ENCODE results near the gene DYSF.
A peak's percentile ranks its signal among the peaks of the same experiment; 100 is the strongest.

Gene DYSF

DNA sequence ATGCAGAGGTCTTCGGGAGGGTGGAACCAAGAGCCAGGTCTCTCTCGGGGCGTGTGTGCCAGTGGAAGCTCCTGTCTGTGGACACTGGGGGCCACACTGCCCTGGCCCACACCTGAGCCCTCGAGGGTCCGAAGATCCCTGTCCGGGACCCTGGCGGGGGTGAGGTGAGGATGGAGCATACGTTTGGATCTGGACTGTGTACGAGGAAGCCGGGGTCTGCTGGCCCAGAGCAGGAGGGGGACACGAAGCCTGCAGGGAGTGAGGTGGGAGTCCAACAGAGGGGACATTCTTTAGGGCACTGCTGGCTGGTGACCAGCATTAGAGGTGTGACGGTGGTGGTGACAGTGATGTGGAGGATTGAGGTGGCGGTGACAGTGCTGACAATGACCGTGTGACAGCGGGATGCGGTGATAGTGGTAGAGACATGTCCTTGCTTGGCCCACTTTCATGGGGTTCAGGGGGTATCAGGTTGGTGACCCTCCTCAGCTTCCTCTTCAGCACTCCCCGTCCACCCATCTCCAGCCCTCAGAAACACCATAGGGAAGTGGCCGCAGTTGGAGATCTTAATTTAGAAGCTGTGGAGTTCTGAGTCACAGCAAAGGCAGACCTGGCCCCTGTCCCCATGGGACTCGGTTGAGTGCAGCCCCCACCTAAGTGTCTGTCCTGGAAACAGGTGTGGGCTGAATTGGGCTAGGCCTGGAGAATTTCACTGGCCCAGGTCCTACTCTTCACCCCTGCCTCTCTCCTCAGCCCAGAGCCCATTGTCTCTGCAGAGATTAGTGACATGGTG is 252.0 kb downstream of the DYSF start:
- intact Hi-C loops (cut with DNase I) = no loop called here
- peak in 2 of 10 donors; percentile 52 to 70 for DNase-seq

DNA sequence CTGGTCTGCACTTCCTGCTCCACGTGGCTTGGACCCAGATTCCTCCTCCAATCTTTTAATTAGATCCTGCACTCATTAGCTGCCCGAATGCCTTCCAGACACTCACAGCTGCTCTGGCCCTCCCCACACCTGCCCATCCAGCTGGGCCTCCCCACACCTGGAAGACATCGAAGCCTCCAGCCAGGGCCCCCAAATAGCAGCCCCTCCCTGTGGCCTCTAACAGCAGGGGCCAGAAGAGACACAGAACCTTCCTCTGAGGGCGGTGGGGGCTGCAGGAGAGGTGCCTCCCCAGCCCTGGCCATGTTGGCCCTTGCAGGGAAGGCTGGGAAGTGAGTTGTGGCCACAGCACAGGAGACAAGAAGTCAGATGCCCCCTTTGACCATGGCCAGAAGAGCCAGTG is 252.8 kb downstream of the DYSF start:
- intact Hi-C loops (cut with DNase I) = no loop called here
- DNase-seq = peak in 2 of 10 donors; percentile 48 to 54

DNA sequence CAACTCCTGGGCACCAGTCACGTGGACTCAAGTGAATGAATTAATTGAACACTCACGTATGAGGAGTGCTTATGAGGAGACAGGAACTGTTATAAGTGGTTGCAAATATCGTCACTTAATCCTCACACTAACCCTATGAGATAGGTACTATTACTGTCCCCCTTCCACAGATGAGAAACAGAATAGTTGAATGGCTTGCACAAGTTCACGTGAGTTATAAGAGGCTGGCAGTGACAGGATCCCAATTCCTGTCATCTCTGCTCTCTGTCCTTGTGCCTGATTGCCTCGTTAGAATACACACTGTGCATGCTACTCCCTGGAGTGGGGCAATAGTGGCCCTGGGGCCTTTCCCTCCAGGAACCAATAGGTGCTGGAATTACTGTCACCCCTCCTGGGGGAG is 253.5 kb downstream of the DYSF start:
- intact Hi-C loops (cut with DNase I) = no loop called here
- peak in 1 of 10 donors; percentile 18 for DNase-seq

GRCh38 chr2:71710367-71711132 is 257.2 kb downstream of the DYSF start:
- intact Hi-C loops (cut with DNase I) = no loop called here
- peak in 1 of 10 donors; percentile 50 for DNase-seq

GRCh38 chr2:71711133-71711855 is 257.9 kb downstream of the DYSF start:
- intact Hi-C loops (cut with DNase I) = no loop called here
- peak in 1 of 10 donors; percentile 29 for DNase-seq

GRCh38 chr2:71712158-71712818 is 258.9 kb downstream of the DYSF start:
- peak in 2 of 10 donors; percentile 46 to 79 for DNase-seq
- intact Hi-C loops (cut with DNase I) = no loop called here

DNA sequence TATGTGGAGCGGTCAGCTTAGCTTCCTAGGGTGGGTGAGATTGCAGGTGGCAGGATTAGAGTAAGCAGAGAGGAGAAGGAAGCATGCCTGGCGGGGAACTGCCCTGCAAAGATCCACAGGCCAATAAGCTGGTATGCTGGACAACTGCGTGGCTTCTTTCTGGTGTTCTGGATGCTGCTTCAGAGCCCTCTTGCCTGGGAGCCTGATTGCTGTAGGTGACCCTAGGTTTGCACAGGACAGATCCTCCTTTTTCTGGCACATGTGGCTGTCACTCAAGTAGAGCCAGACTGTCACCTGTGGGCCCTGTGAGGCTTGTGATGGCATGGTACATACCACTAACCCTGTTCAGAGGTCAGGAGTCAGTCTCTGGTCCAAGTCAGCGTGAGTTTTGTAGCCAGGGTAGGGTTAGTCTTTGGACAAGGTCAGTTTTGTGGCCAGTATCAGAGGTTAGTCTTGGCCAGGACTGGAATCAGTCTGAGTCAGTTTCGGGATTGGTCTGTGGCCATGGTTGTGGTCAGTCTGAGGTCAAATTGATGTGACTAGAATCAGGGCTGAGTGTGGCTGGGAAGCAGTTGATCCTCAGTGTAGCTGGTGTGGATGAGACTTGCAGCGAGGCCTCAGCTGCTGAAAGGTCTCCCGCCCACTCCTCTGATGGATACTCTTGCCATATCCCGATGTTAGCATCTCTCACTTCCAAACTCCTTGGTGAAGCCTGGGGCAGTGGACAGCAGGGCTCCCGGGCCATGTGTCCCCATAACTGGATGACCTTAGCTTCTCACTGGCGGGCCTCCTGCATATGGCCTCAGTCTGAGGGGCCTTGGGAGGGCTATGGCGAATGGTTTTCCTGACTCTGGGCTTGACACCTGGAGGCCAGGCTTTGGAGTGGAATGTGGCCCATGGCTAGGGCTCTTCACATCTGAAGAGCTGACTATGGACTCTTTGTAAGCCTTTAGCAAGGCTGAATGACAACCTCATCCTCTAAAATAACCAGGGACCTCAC is 260.5 kb downstream of the DYSF start:
- intact Hi-C loops (cut with DNase I) = no loop called here
- peak in 2 of 10 donors; percentile 18 to 51 for DNase-seq

DNA sequence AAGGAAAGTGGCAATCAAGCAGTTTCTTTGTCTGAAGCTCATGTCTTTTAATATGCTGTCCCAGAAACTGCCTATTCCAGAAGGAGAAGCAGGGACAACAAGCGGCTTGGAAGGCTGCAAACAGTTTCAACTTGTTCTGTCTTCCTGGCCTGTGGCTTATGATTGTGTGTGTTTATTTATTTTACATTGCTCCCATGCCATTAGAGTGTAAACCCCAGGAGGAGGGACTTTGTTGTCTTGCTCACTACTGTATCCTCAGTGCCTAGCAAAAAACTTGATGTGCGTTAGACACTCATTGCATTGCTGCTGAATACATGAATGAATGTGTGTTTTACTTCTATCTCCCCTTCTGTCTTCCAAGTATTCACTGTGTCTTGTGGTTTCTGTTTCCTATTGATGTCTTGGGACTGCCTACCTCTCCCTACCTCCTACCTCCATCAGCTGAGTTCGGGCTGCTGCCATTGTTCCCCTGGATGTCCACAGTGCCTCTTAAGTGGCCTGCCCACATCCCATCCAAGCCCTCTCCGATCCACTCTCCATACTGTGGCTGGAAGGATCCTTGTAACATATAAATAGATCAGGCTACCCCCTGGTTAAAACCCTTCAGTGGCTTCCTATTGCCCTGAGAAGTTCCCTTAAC is 261.4 kb downstream of the DYSF start:
- intact Hi-C loops (cut with DNase I) = no loop called here
- DNase-seq = peak in 1 of 10 donors; percentile 18

- intact Hi-C loops (cut with DNase I) = no loop called here
- no peak for DNase-seq
Observed at GRCh38 chr2:71715241-71715750, 261.9 kb downstream of the DYSF start.

DNA sequence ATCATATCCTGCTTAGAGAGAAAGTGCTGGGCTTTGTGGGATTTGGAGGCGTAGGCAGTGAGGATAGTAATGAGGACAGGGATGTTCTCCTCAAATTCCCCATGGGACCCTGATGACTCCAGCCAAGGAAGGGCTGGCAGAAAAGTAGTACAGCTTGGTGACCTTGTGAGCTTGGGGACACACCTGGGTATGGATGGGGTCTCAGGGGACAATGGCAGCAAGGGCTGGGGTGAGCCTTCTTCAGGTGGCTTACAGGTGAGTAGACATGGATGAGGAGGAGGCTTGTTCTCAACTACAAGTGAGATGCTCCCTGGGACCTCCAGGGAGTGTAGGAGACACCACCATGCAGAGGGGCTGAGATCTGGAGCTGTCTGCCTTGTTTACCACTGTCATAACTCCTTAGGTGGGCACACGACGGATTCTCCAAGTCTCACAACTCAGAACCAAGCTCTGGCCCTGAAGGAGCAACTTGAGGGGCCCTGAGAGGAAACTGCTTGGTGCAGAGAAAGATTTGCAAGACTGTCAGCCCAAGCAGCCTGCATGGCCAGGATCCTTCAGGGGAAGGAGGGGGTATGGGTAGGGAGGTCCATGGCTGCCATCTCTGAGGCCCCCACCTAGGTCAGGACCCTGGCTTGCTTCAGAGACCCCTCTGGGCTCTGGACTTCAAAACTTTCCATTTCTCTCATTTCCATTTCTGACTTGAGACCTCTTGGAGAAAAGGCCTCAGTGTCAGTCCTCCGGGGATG is 262.8 kb downstream of the DYSF start:
- intact Hi-C loops (cut with DNase I) = no loop called here
- peak in 1 of 10 donors; percentile 60 for DNase-seq

DNA sequence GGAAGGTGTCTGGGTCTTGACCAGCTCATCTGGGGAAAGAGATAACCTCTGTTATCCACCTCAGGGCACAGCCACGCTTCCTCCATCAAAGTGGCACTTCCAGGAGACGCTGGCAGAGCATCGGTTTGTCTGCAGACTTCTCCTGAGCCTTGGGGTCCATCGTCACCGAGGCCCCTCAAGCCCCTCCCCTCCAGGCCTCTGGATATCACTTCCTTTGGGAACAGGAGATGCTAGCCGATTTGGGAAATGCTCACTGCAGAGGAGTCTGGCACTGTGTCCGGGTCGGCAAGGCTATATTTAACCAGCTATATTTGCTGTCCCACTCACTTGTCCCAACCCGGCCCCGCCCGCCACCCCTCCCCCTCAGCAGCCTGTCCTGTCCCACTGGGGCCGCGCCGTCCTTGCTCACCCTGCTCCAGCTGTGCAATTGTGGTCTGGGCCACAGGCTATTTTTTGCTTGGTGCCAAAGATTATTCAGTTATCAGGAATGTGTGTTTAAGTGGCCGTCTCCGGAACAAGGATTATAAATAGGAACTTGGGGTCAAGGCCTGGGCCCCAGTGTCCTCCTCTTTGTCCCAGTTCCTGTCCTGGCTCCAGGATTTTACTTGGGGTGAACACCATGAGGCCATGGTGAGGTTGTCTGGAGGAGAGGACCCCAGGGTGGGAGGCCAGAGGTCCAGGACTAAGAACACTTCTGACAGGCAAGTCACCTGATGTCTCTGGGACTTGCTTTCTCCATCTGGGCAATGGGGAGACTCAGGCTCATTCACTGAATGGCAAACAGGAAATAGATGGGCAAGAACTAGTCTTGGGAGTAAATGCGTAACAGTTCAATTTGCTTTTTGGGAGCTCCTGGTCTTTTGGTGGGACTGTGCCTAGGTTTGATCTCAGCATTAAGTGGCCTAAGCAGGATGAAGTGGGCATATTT is 263.6 kb downstream of the DYSF start:
- intact Hi-C loops (cut with DNase I) = no loop called here
- peak in 1 of 10 donors; percentile 19 for DNase-seq

- DNase-seq = no peak
Observed at GRCh38 chr2:71718686-71719085, 265.3 kb downstream of the DYSF start.

GRCh38 chr2:71719520-71720282 is 266.3 kb downstream of the DYSF start:
- peak in 1 of 10 donors; percentile 62 for DNase-seq
- intact Hi-C loops (cut with DNase I) = no loop called here

More at GRCh38 chr2:71718686-71719085, 265.3 kb downstream of the DYSF start:
- intact Hi-C loops (cut with DNase I) = no loop called here

GRCh38 chr2:71720283-71720560 is 266.9 kb downstream of the DYSF start:
- intact Hi-C loops (cut with DNase I) = no loop called here
- no peak for DNase-seq

GRCh38 chr2:71720596-71721361 is 267.4 kb downstream of the DYSF start:
- intact Hi-C loops (cut with DNase I) = no loop called here
- DNase-seq = peak in 1 of 10 donors; percentile 59

- DNase-seq = no peak
- intact Hi-C loops (cut with DNase I) = no loop called here
Observed at GRCh38 chr2:71721362-71721665, 268.0 kb downstream of the DYSF start.
